ENCODE data around the gene NOSIP.

DNA sequence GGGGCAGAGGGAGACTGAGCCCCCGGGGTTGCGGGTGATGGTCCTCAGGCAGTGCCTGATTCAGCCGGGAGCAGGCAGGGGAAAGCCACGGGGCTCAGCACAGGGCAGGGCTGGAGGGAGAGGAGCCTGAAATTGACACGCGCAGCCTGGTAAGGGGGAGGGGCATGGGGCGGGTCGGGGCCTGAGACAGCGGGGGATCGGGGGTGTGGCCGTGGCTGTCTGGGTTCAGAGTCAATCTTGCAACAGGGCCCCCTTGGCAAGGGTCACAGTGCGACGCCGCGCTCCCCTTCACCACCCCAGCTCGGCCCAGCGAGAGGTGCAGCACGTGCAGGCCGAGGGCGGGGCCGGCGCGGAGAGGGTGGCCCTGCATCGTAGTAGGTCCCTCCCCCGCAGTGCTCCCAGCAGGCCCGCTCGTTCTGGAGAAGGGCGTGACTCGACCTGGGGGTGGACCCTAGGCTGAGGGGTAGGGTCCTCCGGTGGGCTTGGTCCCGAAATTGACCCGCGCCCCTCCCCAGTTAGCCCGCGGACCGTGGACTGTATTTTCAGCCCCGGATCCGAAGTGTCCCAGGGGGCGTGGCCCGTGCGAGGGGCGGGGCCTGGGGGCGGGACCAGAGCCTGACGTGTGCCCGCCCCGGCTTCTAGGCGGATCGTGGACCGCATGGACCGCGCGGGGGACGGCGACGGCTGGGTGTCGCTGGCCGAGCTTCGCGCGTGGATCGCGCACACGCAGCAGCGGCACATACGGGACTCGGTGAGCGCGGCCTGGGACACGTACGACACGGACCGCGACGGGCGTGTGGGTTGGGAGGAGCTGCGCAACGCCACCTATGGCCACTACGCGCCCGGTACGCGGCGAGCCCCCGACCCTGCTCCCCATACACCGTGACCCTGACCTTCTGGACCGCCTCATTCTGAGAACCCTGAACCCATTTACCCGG, 46.5 kb downstream of the NOSIP start:
- TF ChIP-seq, protein P1, sequence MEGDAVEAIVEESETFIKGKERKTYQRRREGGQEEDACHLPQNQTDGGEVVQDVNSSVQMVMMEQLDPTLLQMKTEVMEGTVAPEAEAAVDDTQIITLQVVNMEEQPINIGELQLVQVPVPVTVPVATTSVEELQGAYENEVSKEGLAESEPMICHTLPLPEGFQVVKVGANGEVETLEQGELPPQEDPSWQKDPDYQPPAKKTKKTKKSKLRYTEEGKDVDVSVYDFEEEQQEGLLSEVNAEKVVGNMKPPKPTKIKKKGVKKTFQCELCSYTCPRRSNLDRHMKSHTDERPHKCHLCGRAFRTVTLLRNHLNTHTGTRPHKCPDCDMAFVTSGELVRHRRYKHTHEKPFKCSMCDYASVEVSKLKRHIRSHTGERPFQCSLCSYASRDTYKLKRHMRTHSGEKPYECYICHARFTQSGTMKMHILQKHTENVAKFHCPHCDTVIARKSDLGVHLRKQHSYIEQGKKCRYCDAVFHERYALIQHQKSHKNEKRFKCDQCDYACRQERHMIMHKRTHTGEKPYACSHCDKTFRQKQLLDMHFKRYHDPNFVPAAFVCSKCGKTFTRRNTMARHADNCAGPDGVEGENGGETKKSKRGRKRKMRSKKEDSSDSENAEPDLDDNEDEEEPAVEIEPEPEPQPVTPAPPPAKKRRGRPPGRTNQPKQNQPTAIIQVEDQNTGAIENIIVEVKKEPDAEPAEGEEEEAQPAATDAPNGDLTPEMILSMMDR (IDR thresholded peaks at IDR 0.05), result peak in 3 of 5 experiments; percentile 14 to 25 (median 20)
- TF ChIP-seq POLR2A (IDR thresholded peaks at IDR 0.05) (peak; percentile 11), POLR2AphosphoS5 (IDR thresholded peaks at IDR 0.05) (no peak), EP300 (IDR thresholded peaks at IDR 0.05; ENCODE audit: low read depth) (no peak)
